Measurements from ENCODE around the gene PHKB. TPM values are rescaled to one million over a fixed set of nuclear protein-coding genes. Genes with fewer than 3 reads are reported as not detected.

PHKB gene
- total and polyA plus RNA-seq, 2 donors (not counting 3 experiments of a cell fraction or from before 2014, with no cell fraction given): 30.1 to 61.0 TPM

GRCh38 chr16:47446431-47446830 is 14.7 kb upstream of the PHKB start:
- no peak for DNase-seq (ENCODE audit: low read depth, low spot score)
- ChIA-PET POLR2A (no interaction called here), CTCF (interaction anchor here (1.0 to 1.2 kb wide), 2 partner anchors 9 to 11 kb away, joined by 3 to 4 read pairs; no protein-coding TSS in a partner anchor)
- Histone ChIP-seq H3K4me3 (replicated peaks in 1 of 3; ENCODE audit: insufficient read depth in 1 of 3, low read depth in 1 of 3, low read length in 3 of 3) (no peak overlapping the region), H3K4me2 (ENCODE audit: insufficient read depth, low read length) (no peak overlapping the region), H3K27me3 (ENCODE audit: control insufficient read depth in 2 of 2, insufficient read depth in 2 of 2, low read length in 2 of 2) (no peaks in the 10 kb centered on the region), H2AFZ (ENCODE audit: low read depth, low read length) (no peak overlapping the region), H3K27ac (ENCODE audit: insufficient read depth, low read depth, low read length) (no peak overlapping the region), H3K36me3 (ENCODE audit: control insufficient read depth in 2 of 2, extremely low read depth in 1 of 2, insufficient read depth in 2 of 2, low read length in 2 of 2) (peaks cover 0 to 1% of the 10 kb centered on the region in 2 experiments), H3K79me2 (ENCODE audit: control insufficient read depth, insufficient read depth, low read length) (no peaks in the 10 kb centered on the region), H3K9me1 (replicated peaks; ENCODE audit: control insufficient read depth, extremely low read depth, insufficient read depth, low read length) (no peaks in the 10 kb centered on the region), H3K4me1 (ENCODE audit: control insufficient read depth, extremely low read depth, insufficient read depth, low read length) (no peaks in the 10 kb centered on the region), H3K9me3 (replicated peaks; ENCODE audit: control insufficient read depth, insufficient read depth, low read length) (no peaks in the 10 kb centered on the region), H3K9ac (replicated peaks; ENCODE audit: extremely low read depth, insufficient read depth, low read length) (no peak overlapping the region), H4K20me1 (replicated peaks; ENCODE audit: control insufficient read depth, extremely low read depth, insufficient read depth, low read length) (no peaks in the 10 kb centered on the region)
- dilution Hi-C loops (cut with MboI; ENCODE audit: extremely low pct_ligation_motif_present, low sequenced_read_pairs) (no loop called here), intact Hi-C loops (cut with micrococcal nuclease) (loop anchor here (1.0 kb wide), 1 partner anchor 9 kb away; no protein-coding TSS in a partner anchor)
- TF ChIP-seq MAX (IDR thresholded peaks at IDR 0.05; ENCODE audit: insufficient read depth, insufficient read length) (no peak), FOS (IDR thresholded peaks at IDR 0.05; ENCODE audit: borderline replicate concordance, insufficient read depth, low read length) (no peak), EZH2 (IDR thresholded peaks at IDR 0.05; ENCODE audit: borderline replicate concordance, low read depth, low read length, severe bottlenecking) (no peak), CTCF (IDR thresholded peaks at IDR 0.05; ENCODE audit: extremely low read depth in 1 of 2, insufficient read depth in 1 of 2, low read depth in 1 of 2, low read length in 2 of 2) (no peak), POLR2AphosphoS5 (IDR thresholded peaks at IDR 0.05; ENCODE audit: insufficient read depth, low read depth, low read length) (no peak), MYC (IDR thresholded peaks at IDR 0.05; ENCODE audit: low read depth, low read length) (no peak), POLR2A (IDR thresholded peaks at IDR 0.05; ENCODE audit: low read depth, low read length) (no peak), JUN (IDR thresholded peaks at IDR 0.05; ENCODE audit: borderline replicate concordance, insufficient read depth, insufficient read length, low read depth) (no peak), GATA2 (IDR thresholded peaks at IDR 0.05; ENCODE audit: insufficient read depth, insufficient read length, low read depth, low read length) (no peak)
- BruUV-seq (replicated peaks): no TSS peak
- no peak for FAIRE-seq

All from endothelial cell of umbilical vein (primary cell).